Brain microvascular endothelial cell (primary cell): ENCODE measurements around the gene DYNC2H1.
A peak's percentile ranks its signal among the peaks of the same experiment; 100 is the strongest.

Source experiments
- DNase-seq: peaks from one replicate; pipeline ENCODE4 v3.0.0-alpha.2; 2020
- H3K27ac ChIP-seq: fragments of 250-450 bp; sonication (Bioruptor Pico); 2 replicates; pipeline ENCODE4 v1.5.1; 2020; ENCODE audit warnings: mild to moderate bottlenecking, moderate library complexity
- H3K27me3 ChIP-seq: fragments of 250-450 bp; sonication (Bioruptor Pico); replicated peaks from 2 replicates; pipeline ENCODE4 v1.5.1; 2020; ENCODE audit warnings: mild to moderate bottlenecking
- H3K36me3 ChIP-seq: fragments of 250-450 bp; sonication (Bioruptor Pico); replicated peaks from 2 replicates; pipeline ENCODE4 v1.5.1; 2020; ENCODE audit warnings: mild to moderate bottlenecking
- H3K4me3 ChIP-seq: 2 replicates; pipeline ENCODE4 v1.5.1; 2011; ENCODE audit warnings: low read depth, mild to moderate bottlenecking, control low read depth, low read length, moderate library complexity
- CTCF ChIP-seq: IDR thresholded peaks from 2 replicates; pipeline ENCODE4 v1.5.1; 2011; ENCODE audit warnings: low read depth, mild to moderate bottlenecking, moderate library complexity, low read length, control low read depth, inconsistent platforms; ENCODE audit errors: missing control alignments
- in situ Hi-C: cut with HindIII; loops from 2 replicates; pipeline ENCODE4 v1.10.0; 2017; ENCODE audit warnings: low sequenced_read_pairs, low pct_ligation_motif_present

Gene DYNC2H1

DNA sequence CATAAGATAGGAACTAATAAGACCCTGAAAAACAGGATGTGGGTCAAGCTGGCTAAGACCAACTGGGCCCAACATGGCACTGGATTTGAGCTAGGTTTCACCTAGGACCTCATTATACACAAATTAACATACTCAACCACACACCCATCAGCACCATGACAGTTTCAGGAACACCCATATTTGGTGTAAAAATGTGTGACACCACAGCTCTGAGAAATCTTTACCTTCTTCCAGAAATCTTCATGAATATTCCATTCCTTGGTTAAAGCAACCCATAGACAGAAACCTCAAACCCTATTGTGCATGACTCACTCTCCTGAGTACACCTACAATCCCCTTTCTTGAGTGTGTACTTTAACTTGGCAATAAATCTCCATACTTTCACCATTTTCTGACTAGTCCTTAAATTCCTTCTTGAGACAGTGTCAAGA, 378.8 kb downstream of the DYNC2H1 start:
- no peaks in the 10 kb centered on the region for H3K36me3 ChIP-seq
- no peak overlapping the region for H3K4me3 ChIP-seq
- TF ChIP-seq CTCF, result no peak
- H3K27ac ChIP-seq, result no peak overlapping the region
- no peak for DNase-seq
- no peaks in the 10 kb centered on the region for H3K27me3 ChIP-seq
- in situ Hi-C loops, result no loop called here

- H3K4me3 ChIP-seq, result no peak overlapping the region
- no peaks in the 10 kb centered on the region for H3K27me3 ChIP-seq
- in situ Hi-C loops, result no loop called here
- no peaks in the 10 kb centered on the region for H3K36me3 ChIP-seq
- TF ChIP-seq CTCF, result no peak
- no peak for DNase-seq
- H3K27ac ChIP-seq, result no peak overlapping the region
Measured at GRCh38 chr11:103488579-103488978, 379.4 kb downstream of the DYNC2H1 start.

- TF ChIP-seq CTCF, result no peak
- Histone ChIP-seq H3K27ac (no peak overlapping the region), H3K4me3 (no peak overlapping the region), H3K27me3 (no peaks in the 10 kb centered on the region), H3K36me3 (no peaks in the 10 kb centered on the region)
- in situ Hi-C loops, result no loop called here
- DNase-seq, result no peak
Measured at GRCh38 chr11:103491777-103492176, 382.6 kb downstream of the DYNC2H1 start.

- Histone ChIP-seq H3K4me3 (no peak overlapping the region), H3K27ac (no peak overlapping the region), H3K27me3 (no peaks in the 10 kb centered on the region), H3K36me3 (no peaks in the 10 kb centered on the region)
- DNase-seq, result no peak
- in situ Hi-C loops, result no loop called here
- no peak for TF ChIP-seq CTCF
Measured at GRCh38 chr11:103494491-103494890, 385.3 kb downstream of the DYNC2H1 start.

GRCh38 chr11:103497268-103497667, 388.0 kb downstream of the DYNC2H1 start:
- Histone ChIP-seq H3K27ac (no peak overlapping the region), H3K27me3 (no peaks in the 10 kb centered on the region), H3K36me3 (no peaks in the 10 kb centered on the region), H3K4me3 (no peak overlapping the region)
- in situ Hi-C loops, result no loop called here
- DNase-seq, result no peak
- TF ChIP-seq CTCF, result no peak

DNA sequence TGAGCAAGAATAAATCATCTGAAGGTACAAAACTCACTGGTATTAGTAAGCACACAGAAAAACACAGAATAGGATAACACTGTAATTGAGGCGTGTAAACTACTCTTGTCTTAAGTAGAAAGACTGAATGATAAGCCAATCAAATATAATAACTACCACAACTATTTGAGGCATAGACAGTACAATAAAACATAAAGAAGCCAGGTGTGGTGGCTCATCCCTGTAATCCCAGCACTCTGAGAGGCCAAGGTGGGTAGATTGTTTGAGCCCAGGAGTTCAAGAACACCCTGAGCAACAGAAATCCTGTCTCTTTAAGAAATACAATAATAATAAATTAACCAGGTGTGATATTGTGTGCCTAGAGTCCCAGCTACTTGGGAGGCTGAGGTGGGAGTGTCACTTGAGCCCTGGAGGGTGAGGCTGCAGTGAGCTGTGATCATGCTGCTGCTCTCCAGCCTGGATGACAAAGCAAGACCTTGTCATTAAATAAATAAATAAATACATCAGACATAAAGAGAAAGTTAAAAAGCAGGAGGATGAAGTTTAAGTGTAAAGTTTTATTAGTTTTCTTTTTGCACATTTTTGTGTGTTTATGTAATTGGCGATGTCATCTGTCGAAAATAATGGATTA, 390.6 kb downstream of the DYNC2H1 start:
- Histone ChIP-seq H3K27me3 (no peaks in the 10 kb centered on the region), H3K27ac (no peak overlapping the region), H3K4me3 (no peak overlapping the region), H3K36me3 (no peaks in the 10 kb centered on the region)
- no peak for TF ChIP-seq CTCF
- in situ Hi-C loops, result no loop called here
- DNase-seq, result peak; percentile 17
